Stimulated activated CD8-positive, alpha-beta memory T cell treated with anti-CD3 and anti-CD28 coated beads, Interleukin-12 subunit alpha, Interleukin-12 subunit beta, amount 100 ng/mL, for 1 hour (primary cell): ENCODE results near the gene PAH.

Experiments
- DNase-seq: peaks from one replicate; pipeline ENCODE4 v3.0.0-alpha.2; 2020; ENCODE audit warnings: low read depth

PAH gene

GRCh38 chr12:102816816-102817434, 100.1 kb downstream of the PAH start:
- DNase-seq, result no peak

- DNase-seq, result no peak
Observed at GRCh38 chr12:102814691-102815367, 102.2 kb downstream of the PAH start.

GRCh38 chr12:102812344-102812743, 104.7 kb downstream of the PAH start:
- DNase-seq, result no peak

- no peak for DNase-seq
Observed at GRCh38 chr12:102811110-102811737, 105.8 kb downstream of the PAH start.

GRCh38 chr12:102808412-102808811, 108.6 kb downstream of the PAH start:
- no peak for DNase-seq

GRCh38 chr12:102806592-102806991, 110.5 kb downstream of the PAH start:
- no peak for DNase-seq

- no peak for DNase-seq
Observed at GRCh38 chr12:102806110-102806509, 110.9 kb downstream of the PAH start.

GRCh38 chr12:102800565-102800964, 116.5 kb downstream of the PAH start:
- no peak for DNase-seq

- no peak for DNase-seq
Observed at GRCh38 chr12:102799229-102799628, 117.8 kb downstream of the PAH start.

GRCh38 chr12:102797528-102797927, 119.5 kb downstream of the PAH start:
- DNase-seq, result no peak

- no peak for DNase-seq
Observed at GRCh38 chr12:102793921-102794320, 123.1 kb downstream of the PAH start.
